KOPT-K1 (cell line): ENCODE results near the gene SSBP4.

Experiments
- H3K27ac ChIP-seq: fragments of 200-600 bp; sonication (generic); 2 replicates; pipeline ENCODE4 v1.5.1; 2016; ENCODE audit warnings: antibody characterized with exemption, mild to moderate bottlenecking, low read depth, low read length; ENCODE audit not compliant: poor library complexity, severe bottlenecking
- H3K36me3 ChIP-seq: fragments of 200-600 bp; sonication (generic); 2 replicates; pipeline ENCODE4 v1.5.1; 2017; ENCODE audit warnings: antibody characterized with exemption, mild to moderate bottlenecking, low read length, moderate library complexity; ENCODE audit not compliant: insufficient read depth
- H3K9me3 ChIP-seq: fragments of 200-600 bp; sonication (generic); 2 replicates; pipeline ENCODE4 v1.5.1; 2017; ENCODE audit warnings: antibody characterized with exemption, low read length, mild to moderate bottlenecking; ENCODE audit not compliant: insufficient read depth, poor library complexity, severe bottlenecking

Gene SSBP4

DNA sequence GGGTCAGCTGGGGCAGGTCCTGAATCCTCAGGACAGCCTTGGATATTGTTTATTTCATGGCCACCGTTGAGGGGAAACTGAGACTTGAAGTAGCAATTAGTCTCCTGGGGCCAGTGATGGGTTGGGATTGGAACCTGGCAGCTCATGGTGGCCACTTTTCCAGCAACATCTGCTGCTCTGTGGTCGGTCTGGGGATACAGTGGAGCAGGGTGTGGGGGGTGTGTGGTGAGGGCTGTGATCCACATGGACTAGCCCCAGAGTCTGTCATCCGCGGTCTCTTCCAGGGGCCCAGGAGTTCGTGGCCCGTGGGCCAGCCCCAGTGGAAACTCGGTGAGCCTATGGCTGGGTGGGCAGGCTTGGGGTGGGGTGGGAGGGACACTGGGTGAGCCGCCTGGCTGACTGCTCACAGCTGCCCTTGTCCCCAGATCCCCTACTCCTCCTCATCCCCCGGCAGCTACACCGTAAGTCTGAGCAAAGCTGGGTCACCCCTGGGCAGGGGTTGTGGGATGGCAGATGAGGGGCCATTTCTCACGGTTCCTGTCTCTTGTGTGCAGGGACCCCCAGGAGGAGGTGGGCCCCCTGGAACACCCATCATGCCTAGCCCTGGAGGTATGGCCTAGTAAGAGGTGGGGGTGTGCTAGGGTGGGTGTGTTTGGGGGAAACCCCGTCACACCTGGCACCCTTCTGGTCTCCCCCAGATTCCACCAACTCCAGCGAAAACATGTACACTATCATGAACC is 13.2 kb downstream of the SSBP4 start:
- H3K36me3 ChIP-seq = peaks cover 52% of the 10 kb centered on the region
- H3K9me3 ChIP-seq = no peaks in the 10 kb centered on the region
- H3K27ac ChIP-seq = no peak overlapping the region

DNA sequence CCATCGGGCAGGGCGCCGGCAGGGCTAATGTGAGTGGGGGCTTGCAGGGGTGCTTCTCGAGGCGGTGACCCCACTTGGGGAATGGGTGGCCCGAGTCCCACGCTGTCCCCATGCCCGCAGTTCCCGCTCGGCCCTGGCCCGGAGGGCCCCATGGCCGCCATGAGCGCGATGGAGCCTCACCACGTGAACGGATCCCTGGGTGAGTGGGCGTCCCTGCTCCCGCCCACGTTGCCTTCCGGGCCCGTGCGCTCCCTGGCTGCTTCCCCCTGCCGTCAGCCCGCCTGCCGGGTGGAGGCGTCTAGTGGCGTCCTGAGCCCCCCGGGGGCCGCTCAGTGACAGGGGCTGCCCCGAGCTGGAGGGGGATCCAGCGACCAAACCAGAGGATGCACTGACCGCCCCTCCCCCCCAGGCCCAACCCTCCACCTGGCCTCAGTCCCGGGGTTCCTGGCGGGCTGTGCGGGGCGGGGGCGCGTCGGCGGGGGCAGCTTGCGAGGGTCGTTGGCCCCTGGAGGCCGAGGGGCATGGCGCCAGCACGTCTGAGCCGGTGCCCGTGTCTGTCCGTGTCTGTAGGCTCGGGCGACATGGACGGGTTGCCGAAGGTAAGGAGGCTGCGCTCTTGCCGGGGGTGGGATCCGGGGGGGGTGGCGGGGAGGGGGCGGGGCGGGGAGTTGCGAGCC is 14.0 kb downstream of the SSBP4 start:
- Histone ChIP-seq H3K27ac (no peak overlapping the region), H3K9me3 (no peaks in the 10 kb centered on the region)

DNA sequence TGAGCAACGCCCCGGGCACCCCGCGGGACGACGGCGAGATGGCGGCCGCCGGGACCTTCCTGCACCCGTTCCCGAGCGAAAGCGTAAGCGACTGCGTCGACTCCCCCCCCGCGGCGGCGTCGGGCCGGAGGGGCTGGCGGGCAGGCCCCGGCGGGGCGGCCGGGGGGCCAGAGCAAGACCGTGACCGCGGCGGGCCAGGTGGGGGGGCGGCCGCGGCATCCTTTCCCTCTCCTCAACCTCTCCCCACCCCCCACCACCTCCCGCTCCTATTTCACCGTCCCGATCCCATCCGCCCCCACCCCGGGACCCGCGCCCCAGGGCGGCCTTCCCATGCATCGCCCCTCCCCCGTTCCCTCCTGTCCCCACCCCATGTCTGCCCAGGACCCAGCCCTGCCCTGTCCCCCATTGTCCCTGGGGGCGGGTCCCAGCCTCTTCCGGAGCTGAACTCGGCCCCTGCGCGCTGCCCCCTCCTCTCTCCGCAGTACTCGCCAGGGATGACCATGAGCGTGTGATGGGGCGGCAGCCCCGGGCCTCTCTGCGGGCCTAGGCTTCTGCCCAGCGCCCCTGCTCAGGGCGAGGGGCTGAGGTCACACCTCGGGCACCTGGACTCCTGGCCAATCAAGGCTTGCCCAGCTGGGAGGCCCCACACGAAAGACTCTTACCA is 14.7 kb downstream of the SSBP4 start:
- Histone ChIP-seq H3K36me3 (peaks cover 49% of the 10 kb centered on the region), H3K9me3 (no peaks in the 10 kb centered on the region), H3K27ac (no peak overlapping the region)

More for the DNA sequence above, 14.0 kb downstream of the SSBP4 start:
- peaks cover 49% of the 10 kb centered on the region for H3K36me3 ChIP-seq

DNA sequence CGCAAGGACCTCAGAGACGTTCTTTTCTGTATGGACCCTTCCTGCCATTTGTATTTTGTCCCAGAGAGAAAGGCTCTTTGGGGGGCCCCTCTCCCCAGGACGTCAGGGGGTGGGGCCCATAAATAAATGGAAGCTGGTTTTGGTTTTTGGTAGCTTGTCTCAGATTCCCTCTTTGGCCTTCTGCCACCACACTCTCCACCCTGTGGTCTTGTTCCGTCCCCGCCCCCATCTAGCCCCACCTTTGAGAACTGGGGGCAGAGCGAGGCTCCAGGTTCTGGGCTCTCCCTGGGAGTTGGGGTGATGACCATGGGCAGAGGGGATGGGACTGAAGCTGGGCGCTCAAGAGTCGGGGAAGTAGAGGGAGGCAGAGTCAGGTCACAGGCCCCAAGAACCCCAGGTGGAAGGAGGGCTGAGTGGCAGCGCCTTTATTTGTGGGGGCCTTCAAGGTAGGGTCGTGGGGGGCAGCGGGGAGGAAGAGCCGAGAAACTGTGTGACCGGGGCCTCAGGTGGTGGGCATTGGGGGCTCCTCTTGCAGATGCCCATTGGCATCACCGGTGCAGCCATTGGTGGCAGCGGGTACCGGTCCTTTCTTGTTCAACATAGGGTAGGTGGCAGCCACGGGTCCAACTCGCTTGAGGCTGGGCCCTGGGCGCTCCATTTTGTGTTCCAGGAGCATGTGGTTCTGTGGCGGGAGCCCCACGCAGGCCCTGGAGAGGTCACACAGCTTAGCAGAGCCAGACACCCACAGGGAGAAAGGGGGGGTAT is 15.4 kb downstream of the SSBP4 start:
- Histone ChIP-seq H3K9me3 (no peaks in the 10 kb centered on the region), H3K36me3 (peaks cover 49% of the 10 kb centered on the region), H3K27ac (no peak overlapping the region)

DNA sequence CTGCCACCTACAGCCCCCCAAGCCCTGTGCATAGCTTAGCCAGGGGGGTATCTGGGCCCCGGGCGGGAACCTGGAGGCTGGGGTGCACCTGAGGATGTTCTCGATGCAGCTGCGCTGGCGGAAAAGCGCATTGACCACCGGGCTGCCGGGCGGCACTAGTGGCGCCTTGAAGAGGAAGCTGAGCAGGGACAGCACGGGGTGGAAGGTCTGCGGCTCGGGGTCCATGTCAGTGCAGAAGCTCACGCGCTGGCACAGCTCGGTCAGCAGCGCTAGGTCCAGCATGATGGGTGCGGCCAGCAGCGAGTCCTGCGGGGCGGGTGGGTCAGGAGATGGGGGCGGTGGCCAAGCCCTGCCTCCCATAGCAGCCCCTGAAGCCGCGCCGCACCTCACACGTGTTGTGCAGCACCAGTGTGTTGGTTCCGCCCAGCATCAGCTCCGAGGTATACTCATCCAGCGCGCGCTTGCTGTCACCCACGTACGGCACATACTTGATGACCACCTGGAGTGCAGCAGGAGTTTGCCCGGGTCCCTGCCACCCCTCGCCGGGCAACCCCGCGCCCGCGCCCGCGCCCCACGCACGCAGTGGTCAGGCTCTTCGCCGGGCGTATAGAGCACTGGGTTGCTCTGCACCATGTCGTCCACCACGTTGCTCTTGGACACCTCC is 16.1 kb downstream of the SSBP4 start:
- H3K36me3 ChIP-seq = peaks cover 48% of the 10 kb centered on the region
- H3K27ac ChIP-seq = no peak overlapping the region
- no peaks in the 10 kb centered on the region for H3K9me3 ChIP-seq

DNA sequence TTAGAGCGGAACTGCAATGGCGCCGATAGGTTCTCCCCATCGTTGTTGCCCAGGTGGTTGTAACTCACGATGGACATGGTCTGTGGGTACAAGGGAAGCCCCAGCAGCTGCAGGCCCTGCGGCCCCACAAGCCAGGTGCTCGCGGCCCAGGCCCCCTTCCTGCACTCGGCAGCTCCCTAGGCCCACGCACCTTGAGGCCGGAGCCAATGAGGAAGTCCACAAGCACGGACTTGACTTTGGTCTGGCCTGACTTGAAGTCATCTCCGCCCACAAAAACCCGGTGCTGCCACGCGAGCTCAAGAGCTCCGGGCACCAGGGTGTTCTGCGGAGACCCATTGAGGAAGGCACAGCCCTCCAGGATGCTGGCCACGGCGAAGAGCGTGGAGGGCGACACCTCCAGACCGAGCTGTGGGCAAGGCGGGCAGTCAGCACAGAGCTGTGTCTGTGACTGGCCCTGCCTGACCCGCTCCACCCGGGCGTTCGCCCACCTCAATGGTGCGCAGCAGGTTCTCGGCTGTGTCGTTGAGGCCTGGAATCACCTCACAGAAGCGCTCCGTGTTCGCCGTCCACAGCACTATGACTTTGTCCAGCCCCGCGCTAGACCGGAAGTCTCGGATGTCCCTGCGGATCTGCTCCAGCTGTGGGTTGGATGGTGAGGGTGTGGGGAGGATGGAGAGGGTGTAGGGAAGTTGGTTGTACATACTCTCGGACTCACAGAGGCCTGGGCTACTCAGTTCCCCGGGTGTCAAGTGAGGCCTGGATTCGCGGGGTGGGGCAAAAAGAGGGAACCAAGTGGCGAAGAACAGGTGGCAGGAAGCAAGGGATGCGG is 16.9 kb downstream of the SSBP4 start:
- no peak overlapping the region for H3K27ac ChIP-seq
- H3K9me3 ChIP-seq = no peaks in the 10 kb centered on the region
- peaks cover 40% of the 10 kb centered on the region for H3K36me3 ChIP-seq

DNA sequence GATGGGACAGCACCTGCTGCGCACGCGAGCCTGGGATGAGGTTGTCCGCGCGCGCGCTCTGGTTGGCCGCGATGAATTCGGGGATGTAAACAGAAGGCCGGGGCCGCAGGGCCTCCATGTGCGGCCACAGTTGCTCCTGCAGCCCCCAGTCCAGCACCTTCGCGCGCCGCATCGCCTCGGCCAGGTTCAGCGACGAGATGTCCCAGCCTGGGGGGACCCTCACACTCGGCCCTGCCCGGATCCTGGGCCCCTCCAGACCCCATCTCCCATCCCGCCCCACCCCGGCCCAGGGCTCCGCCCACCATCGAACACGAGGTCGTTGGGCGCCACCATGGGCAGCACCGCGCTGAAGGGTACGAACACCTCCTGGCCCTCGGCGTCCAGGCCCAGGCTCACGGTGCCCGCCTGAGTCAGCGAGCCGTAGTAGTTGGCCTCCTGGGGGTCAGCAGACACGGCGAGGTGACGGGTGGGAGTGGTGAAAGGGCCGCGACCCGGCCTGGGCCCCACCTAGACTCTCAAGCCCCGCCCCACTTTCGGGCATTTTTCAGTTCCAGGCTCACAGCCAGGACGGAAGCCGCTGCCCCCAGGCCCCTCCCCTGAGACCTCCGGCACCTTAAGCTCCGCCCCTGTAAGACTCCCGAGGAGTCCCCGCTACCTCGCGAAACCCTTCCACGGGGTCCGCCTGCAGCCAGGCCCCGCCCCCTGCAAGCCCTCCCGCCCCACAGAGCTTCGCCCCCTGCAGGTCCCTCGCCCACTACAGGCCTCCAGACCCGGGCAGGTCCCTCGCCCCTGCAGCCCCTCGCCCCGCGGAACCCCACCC is 17.7 kb downstream of the SSBP4 start:
- H3K9me3 ChIP-seq = no peaks in the 10 kb centered on the region
- peaks cover 32% of the 10 kb centered on the region for H3K36me3 ChIP-seq
- H3K27ac ChIP-seq = peak overlapping the region; percentile 21

DNA sequence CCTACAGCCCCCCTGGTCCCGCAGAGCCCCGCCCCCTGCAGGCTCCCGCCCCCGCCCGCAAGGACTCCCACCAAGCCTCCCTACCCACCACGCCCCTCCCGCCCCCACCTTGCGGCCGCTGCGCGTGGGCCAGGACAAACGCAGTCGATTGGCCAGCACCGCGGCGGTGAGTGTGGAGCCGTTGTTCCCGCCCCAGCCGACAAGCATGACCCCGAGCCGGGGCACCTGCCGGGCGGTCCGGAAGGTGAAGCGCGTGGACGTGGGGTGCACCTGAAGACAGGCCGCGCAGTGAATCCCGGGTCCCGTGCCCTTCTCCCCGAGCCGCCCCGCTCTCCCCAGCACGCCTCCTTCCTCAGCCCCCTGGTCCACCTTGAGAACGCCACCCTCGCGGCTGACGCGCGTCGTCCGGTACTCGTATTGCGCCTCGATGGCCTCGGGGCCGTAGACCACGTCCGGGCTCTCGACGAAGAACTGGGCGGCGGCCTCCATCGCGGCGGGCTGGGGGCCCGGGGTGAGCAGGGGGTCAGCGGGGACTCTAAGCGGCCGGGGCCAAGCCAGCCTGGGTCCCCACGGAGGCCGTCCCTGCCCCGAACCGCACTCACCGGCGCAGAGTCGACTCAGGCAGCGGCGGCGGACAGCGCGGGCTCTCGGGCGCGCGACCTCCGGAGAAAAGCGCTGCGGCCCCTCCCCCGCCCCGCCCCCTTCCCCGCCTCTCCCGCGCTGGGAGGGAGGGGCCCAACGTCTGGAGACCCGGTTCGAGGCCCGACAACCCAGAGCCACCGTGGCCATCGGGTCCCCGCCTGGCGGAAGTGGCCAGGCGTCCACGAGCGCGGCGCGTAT is 18.5 kb downstream of the SSBP4 start, which contains the start of gene ISYNA1:
TSS of gene ISYNA1 (minus strand) at position 643 of the 840 bp plus-strand sequence. CDS start at position 489, 154 bp downstream.
- Histone ChIP-seq H3K27ac (peak within 1 kb of the TSS; percentile 21), H3K36me3 (peaks cover 30% of the 10 kb centered on the region), H3K9me3 (no peaks in the 10 kb centered on the region)

DNA sequence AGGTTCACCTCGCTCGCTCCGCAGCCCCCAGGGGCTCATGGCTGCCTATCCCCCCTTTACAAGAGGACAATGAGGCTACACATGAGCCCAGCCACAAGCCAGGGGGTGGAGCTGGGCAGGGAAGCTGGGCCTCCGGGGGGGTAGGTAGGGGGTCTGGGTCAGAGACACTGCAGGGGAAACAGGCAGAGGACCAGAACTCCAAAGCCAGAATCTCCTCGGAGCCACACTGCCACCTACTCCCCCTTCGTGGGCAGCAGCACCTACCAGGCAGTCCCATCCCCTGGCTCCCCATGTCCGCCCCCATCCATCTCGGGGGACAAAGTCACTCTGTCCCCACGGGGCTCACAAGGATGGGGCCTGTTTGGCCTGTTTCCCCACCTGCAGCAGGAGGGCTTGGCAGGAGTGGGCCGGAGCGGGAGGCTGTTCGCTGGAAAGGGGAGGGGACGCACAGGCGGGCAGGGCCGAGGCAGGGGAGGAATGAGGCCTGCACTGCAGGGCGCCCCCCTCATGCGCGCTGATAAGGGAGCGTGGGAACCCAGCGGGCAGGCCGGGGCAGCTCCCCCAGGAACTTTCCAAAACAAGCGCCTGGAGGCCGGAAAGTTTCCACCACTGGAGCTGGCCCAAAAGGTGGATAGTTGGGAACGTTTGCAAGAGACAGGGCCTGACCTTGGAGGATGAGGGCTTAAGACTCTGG is 19.3 kb downstream of the SSBP4 start:
- Histone ChIP-seq H3K27ac (no peak overlapping the region), H3K36me3 (peaks cover 31% of the 10 kb centered on the region), H3K9me3 (no peaks in the 10 kb centered on the region)

DNA sequence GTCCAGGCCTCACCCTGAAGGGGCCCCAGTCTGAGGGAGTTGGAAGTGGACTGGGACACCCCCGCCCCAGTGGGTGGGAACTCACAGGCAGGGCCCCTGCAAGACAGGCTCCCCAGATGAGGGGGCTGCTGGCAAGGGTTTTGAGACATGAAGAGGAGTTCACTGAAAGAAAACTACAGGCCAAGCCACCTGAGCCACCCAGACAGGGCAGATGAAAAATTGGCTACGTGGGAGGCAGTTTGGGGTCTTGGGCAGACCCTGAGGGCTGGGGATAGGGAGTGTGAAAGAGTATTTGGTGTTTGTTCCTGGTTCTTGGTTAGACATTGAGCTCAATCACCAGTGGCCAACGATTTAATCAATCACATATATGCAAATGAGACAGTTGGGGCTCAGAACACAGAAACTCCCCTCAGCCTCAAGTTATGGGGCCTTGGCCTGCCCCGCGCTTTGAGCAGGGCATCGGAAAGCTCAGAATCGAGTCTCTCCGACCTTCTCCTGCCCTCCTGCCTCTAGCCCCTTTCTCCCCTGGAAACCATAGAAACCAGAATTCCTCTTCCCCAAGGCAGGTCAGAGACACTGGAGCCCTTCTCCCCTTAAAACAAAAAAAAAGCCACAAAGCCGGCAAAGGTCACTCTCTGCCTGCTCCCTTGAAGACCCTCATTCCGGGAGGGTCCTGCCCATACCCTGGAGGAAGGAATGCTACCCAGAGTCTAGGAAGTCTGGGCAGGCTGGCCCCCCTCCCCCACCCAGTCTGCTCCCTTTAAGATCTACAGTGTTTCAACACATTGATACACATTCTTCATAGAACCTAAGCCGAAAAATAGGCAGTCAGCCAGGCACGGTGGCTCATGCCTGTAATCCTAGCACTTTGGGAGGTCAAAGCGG is 20.1 kb downstream of the SSBP4 start:
- H3K36me3 ChIP-seq = peaks cover 39% of the 10 kb centered on the region
- H3K27ac ChIP-seq = no peak overlapping the region
- no peaks in the 10 kb centered on the region for H3K9me3 ChIP-seq

DNA sequence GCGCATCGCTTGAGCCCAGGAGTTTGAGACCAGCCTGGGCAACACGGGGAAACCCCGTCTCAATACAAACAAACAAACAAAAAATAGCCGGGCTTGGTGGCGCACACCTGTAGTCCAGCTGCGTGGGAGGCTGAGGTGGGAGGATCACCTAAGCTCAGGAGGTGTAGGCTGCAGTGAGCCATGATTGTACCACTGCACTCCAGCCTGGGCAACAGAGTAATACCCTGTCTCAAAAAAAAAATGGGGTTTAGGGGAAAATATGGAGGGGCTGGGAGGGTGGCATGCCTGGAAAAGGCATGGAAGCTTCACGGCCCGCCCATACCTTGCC is 20.7 kb downstream of the SSBP4 start:
- Histone ChIP-seq H3K27ac (no peak overlapping the region), H3K36me3 (peaks cover 40% of the 10 kb centered on the region), H3K9me3 (no peaks in the 10 kb centered on the region)
